H1 (cell line): ENCODE measurements around the gene YIF1A. TPM values are rescaled to one million over a fixed set of nuclear protein-coding genes. Genes with fewer than 3 reads are reported as not detected.

Experiments used
- BACH1 ChIP-seq: IDR thresholded peaks from 2 replicates; pipeline ENCODE4 v1.6.1; 2012; ENCODE audit warnings: low read length, improper control_type of control experiment
- CHD1 ChIP-seq: IDR thresholded peaks from 2 replicates; pipeline ENCODE4 v1.6.1; 2012; ENCODE audit warnings: low read depth, low read length, improper control_type of control experiment
- KDM1A ChIP-seq: fragments of 200-600, 300-600 bp; sonication (generic); IDR thresholded peaks from 2 replicates; pipeline ENCODE4 v1.7.1; 2016; ENCODE audit warnings: mild to moderate bottlenecking, low read length, borderline replicate concordance
- SUZ12 ChIP-seq: fragments of 200-600 bp; sonication (generic); IDR thresholded peaks from 2 replicates; pipeline ENCODE4 v1.6.1; 2012; ENCODE audit warnings: mild to moderate bottlenecking, inconsistent platforms, low read length, moderate library complexity, mixed read lengths
- TAF7 ChIP-seq: optimal IDR thresholded peaks from 2 replicates; pipeline ENCODE3; 2011; ENCODE audit warnings: low read depth, mild to moderate bottlenecking, inconsistent platforms, low read length, moderate library complexity, borderline replicate concordance
- TCF12 ChIP-seq: IDR thresholded peaks from 2 replicates; pipeline ENCODE4 v1.6.1; 2011; ENCODE audit warnings: low read depth, mild to moderate bottlenecking, low read length
- ZNF274 ChIP-seq: IDR thresholded peaks from 2 replicates; pipeline ENCODE4 v1.7.0; 2012; ENCODE audit warnings: low read length, borderline replicate concordance; ENCODE audit errors: extremely low read depth
- polyA plus RNA-seq, 7 experiments: library from polyadenylated mRNA; depleted of rRNA in 3 of 7; stranded (reverse) in 5 of 7; unstranded in 2 of 7; fragments of >200 nt in 5 of 7; fragments of 200-250 nt in 2 of 7; gene quantifications; 1 replicate in 5 of 7; 2 replicates in 1 of 7; 4 replicates in 1 of 7; pipeline versions ENCODE4 v1.2.1 to v1.2.3, GENCODE V29; 2011 to 2013; ENCODE audit warnings: missing spikeins in 2 of 7, mixed read lengths in 2 of 7
- total RNA-seq: library from RNA; stranded (reverse); fragmentation: NEBNext Ultra II Directional; extraction: Animal tissue kit (Norgen Biotek cat#: 25700); gene quantifications from 2 replicates; pipeline ENCODE4 v1.2.1, GENCODE V29; 2021

YIF1A gene
- total and polyA plus RNA-seq, 2 of the 8 experiments (the other 6 are each of a cell fraction or from before 2014, with no cell fraction given), result 70.1 to 178 TPM

GRCh38 chr11:66274219-66274618, 14.7 kb downstream of the YIF1A start (continued):
- TF ChIP-seq SUZ12, result no peak
- TF ChIP-seq TAF7, result no peak
- TF ChIP-seq CHD1, result no peak
- TF ChIP-seq KDM1A, result no peak
- TF ChIP-seq BACH1, result no peak
- no peak for TF ChIP-seq ZNF274
- no peak for TF ChIP-seq TCF12
- TF ChIP-seq, all 59 proteins: peak for 0
